Bronchial epithelial cell (primary cell): ENCODE measurements around the gene MCU. TPM values are rescaled to one million over a fixed set of nuclear protein-coding genes. Genes with fewer than 3 reads are reported as not detected.
"Not testable (repeated sequence)": the region's sequence is repeated elsewhere in the genome, so short reads cannot be mapped to it uniquely, and the experiment has no call there.

Experiments
- DNase-seq: peaks from one replicate; pipeline ENCODE4 v3.0.0-alpha.2; 2010; ENCODE audit warnings: low read depth
- FAIRE-seq: peaks from 2 replicates; lab custom pipeline; 2011; peaks lifted over from hg19 to GRCh38; lab: Jason Lieb, UNC
- H3K27me3 ChIP-seq: 2 replicates; pipeline ENCODE4 v1.5.1; 2011; ENCODE audit warnings: low read length; ENCODE audit not compliant: control insufficient read depth, insufficient read depth
- H3K36me3 ChIP-seq: 2 replicates; pipeline ENCODE4 v1.5.1; 2011; ENCODE audit warnings: low read length; ENCODE audit not compliant: control insufficient read depth, insufficient read depth
- H3K4me3 ChIP-seq: 2 replicates; pipeline ENCODE4 v1.5.1; 2011; ENCODE audit warnings: mild to moderate bottlenecking, low read depth, low read length, control low read depth
- total RNA-seq: library from RNA; depleted of rRNA; stranded (reverse); fragments of >200 nt; gene quantifications from 2 replicates; pipeline ENCODE4 v1.2.1, GENCODE V29; 2014
- TF ChIP-seq, protein P1 (sequence below): IDR thresholded peaks from 2 replicates; pipeline ENCODE4 v1.5.1; 2011; ENCODE audit warnings: mild to moderate bottlenecking, moderate library complexity, low read length, control low read depth, inconsistent platforms; ENCODE audit not compliant: insufficient read depth, severe bottlenecking

Gene MCU
- total RNA-seq, 1 donor from 2014 or later = 38.7 TPM

DNA sequence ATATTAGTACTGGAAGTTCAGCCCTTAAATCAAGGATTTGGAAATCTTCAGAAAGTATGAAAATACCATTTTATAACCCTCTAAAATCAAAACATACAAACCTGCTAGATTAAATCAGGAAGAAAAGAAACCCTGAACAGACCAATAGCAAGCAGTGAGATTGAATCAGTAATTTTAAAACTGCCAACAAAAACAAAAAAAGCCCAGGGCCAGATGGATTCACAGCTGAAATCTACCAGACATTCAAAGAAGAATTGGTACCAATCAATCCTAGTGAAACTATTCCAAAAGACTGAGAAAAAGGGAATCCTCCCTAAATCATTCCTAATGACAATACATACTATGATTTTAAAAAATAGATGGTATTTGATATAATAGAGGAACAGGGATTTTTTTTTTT lies 70.1 kb downstream of the MCU start:
- no peaks in the 10 kb centered on the region for H3K27me3 ChIP-seq
- FAIRE-seq (no peak), DNase-seq (no peak)
- H3K4me3 ChIP-seq = no peak overlapping the region
- TF ChIP-seq, protein P1, sequence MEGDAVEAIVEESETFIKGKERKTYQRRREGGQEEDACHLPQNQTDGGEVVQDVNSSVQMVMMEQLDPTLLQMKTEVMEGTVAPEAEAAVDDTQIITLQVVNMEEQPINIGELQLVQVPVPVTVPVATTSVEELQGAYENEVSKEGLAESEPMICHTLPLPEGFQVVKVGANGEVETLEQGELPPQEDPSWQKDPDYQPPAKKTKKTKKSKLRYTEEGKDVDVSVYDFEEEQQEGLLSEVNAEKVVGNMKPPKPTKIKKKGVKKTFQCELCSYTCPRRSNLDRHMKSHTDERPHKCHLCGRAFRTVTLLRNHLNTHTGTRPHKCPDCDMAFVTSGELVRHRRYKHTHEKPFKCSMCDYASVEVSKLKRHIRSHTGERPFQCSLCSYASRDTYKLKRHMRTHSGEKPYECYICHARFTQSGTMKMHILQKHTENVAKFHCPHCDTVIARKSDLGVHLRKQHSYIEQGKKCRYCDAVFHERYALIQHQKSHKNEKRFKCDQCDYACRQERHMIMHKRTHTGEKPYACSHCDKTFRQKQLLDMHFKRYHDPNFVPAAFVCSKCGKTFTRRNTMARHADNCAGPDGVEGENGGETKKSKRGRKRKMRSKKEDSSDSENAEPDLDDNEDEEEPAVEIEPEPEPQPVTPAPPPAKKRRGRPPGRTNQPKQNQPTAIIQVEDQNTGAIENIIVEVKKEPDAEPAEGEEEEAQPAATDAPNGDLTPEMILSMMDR = no peak
- no peaks in the 10 kb centered on the region for H3K36me3 ChIP-seq

DNA sequence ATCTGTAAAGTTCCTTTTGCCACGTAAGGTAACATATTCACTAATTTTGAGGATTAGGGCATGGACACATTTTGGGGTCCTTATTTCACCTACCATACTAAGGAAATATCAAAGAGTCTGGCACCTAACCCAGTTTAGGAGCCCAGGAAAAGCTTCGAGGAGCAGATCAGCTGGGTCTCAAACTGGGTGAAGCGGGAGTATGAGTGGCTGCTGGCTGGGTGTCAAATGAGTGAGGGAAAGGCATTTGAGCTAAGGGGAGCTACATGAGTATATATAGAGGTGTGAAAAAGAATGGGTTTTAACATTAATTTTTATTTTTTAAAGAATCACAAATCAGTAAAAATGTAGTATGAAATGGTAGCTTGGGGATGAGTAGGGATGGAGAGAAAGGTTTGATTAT lies 71.3 kb downstream of the MCU start:
- DNase-seq (no peak), FAIRE-seq (no peak)
- TF ChIP-seq, protein P1 = no peak
- no peak overlapping the region for H3K4me3 ChIP-seq
- no peaks in the 10 kb centered on the region for H3K36me3 ChIP-seq
- no peaks in the 10 kb centered on the region for H3K27me3 ChIP-seq

DNA sequence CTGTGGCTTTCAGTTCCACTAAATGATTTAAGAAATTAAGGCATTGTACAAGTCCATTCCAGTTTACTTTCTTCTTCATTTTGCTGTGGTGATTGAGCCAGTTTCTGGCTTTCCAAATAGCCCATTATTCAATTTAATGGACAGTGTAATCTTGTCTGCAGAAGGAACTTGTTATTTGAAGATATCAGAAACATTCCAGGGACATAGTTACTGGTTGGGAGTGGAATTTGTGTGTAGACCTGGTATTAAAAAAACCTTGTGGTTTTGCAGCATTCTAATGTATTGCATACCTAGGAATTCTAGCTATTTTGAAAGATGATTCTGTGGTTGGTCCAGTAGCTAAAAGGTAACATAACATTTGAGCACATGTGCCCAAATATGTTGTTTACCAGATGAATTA lies 72.2 kb downstream of the MCU start:
- Histone ChIP-seq H3K36me3 (no peaks in the 10 kb centered on the region), H3K27me3 (no peaks in the 10 kb centered on the region), H3K4me3 (no peak overlapping the region)
- FAIRE-seq (no peak), DNase-seq (peak; percentile 41)
- TF ChIP-seq, protein P1 = no peak

DNA sequence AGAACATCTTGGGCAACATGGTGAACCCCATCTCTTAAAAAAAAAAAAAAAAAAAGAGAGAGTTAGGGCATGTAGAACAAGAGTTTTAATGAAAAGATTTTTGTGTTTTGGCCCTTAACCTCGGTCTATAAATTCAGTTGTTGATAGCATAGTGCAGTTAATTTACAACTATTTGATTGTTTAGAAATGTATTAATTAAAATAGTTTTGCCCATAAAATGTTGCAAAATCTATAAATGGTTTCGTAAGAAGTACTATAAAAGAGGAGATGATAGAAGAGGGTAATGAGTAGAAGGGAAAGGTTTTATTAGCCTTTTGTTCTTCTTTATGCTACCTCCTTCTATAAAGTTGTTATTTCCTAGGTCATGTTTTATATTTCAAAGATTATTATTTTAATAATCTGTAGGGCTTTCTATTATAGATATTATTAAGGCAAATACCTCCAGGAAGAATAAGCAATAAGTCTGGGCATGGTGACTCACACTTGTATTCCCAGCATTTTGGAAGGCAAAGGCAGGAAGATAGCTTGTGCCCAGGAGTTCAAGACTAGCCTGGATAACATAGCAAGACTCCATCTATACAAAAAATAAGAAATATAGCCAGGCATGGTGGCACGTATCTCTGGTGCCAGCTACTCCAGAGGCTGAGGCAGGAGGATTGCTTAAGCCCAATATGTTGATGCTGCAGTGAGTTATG lies 73.3 kb downstream of the MCU start:
- Histone ChIP-seq H3K27me3 (no peaks in the 10 kb centered on the region), H3K4me3 (no peak overlapping the region), H3K36me3 (no peaks in the 10 kb centered on the region)
- FAIRE-seq (no peak), DNase-seq (no peak)
- TF ChIP-seq, protein P1 = no peak

DNA sequence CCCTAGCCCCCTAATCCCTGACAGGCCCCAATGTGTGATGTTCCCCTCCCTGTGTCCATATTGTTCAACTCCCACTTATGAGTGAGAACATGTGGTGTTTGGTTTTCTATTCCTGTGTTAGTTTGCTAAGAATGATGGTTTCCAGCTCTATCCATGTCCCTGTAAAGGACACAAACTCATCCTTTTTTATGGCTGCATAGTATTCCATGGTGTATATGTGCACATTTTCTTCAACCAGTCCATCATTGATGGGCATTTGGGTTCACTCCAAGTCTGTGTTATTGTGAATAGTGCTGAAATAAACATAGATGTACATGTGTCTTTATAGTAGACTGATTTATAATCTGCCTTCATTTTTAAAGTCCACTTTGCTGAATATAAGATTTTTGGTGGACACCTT lies 79.3 kb downstream of the MCU start:
- H3K4me3 ChIP-seq, H3K36me3 ChIP-seq, FAIRE-seq, H3K27me3 ChIP-seq, DNase-seq: not testable (repeated sequence)

DNA sequence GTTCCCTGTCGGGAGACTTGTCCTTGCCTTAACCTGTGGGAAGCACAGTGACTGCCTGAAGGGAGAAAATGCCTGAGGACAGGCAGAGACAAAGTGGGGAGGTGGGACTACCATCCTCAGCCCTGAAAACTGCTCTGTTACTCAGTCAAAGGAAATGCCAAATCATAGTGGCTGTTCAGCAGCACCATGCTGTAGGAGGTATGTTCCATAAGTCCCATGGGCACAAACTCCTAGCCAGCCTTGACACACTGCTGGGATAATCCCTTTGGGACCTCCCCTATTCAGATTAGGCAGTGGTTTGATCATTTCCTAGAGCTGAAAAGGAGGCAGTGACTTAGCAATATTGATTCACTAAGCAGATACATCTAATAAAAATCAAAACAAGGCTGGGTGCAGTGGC lies 80.1 kb downstream of the MCU start:
- FAIRE-seq (peak; percentile 50), DNase-seq (no peak)
- H3K27me3 ChIP-seq = no peaks in the 10 kb centered on the region
- H3K36me3 ChIP-seq = no peaks in the 10 kb centered on the region
- H3K4me3 ChIP-seq = no peak overlapping the region
- TF ChIP-seq, protein P1 = no peak
